Measurements from ENCODE around the gene TRIM36. TPM values are rescaled to one million over a fixed set of nuclear protein-coding genes. Genes with fewer than 3 reads are reported as not detected.

TRIM36 gene
- total RNA-seq, 1 donor from 2014 or later: 4.4 TPM

DNA sequence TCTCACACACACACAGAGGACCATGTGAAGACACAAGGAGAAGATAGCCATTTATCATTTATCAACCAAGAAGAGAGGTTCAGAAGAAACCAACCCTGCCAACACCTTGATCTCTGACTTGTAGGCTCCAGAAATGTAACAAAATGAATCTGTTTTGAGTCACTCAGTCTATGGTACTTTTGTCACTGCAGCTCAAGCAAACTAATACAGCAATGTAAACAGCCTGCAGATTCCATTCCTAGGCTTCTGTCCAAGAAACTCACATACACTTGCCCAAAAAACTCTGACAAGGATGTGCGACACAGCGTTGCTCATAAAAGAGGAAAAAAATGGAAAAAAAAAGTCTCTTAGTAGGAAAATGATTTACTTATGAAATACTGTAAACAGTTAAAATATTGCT, 33.4 kb downstream of the TRIM36 start:
- Histone ChIP-seq H3K9me3 (ENCODE audit: insufficient read depth, low read depth, low read length) (no peaks in the 10 kb centered on the region), H3K4me3 (ENCODE audit: insufficient read depth, low read depth, low read length) (no peak overlapping the region), H3K4me1 (ENCODE audit: insufficient read depth, low read length) (no peaks in the 10 kb centered on the region), H3K36me3 (ENCODE audit: insufficient read depth, low read length) (no peaks in the 10 kb centered on the region), H4K20me1 (ENCODE audit: insufficient read depth, low read length) (no peaks in the 10 kb centered on the region), H3K27ac (ENCODE audit: low read depth, low read length) (no peak overlapping the region), H3K9ac (ENCODE audit: low read length) (no peak overlapping the region), H3K4me2 (ENCODE audit: low read length) (no peak overlapping the region), H2AFZ (ENCODE audit: low read depth, low read length) (no peak overlapping the region), H3K27me3 (ENCODE audit: insufficient read depth, low read length) (no peaks in the 10 kb centered on the region), H3K79me2 (ENCODE audit: insufficient read depth, low read length) (no peaks in the 10 kb centered on the region)
- no peak overlapping the region for H3K27ac Mint-ChIP-seq (ENCODE audit: unreplicated experiment)
- H3K27me3 Mint-ChIP-seq (ENCODE audit: low read depth, unreplicated experiment): no peaks in the 10 kb centered on the region
- no peaks in the 10 kb centered on the region for H3K4me1 Mint-ChIP-seq (ENCODE audit: low read depth, unreplicated experiment)
- H3K36me3 Mint-ChIP-seq (ENCODE audit: low read depth, unreplicated experiment): peaks cover 3% of the 10 kb centered on the region
- H3K4me3 Mint-ChIP-seq (ENCODE audit: unreplicated experiment): no peak overlapping the region
- TF ChIP-seq EZH2 (IDR thresholded peaks at IDR 0.05; ENCODE audit: insufficient read depth, low read length): no peak
- TF ChIP-seq, protein P1, sequence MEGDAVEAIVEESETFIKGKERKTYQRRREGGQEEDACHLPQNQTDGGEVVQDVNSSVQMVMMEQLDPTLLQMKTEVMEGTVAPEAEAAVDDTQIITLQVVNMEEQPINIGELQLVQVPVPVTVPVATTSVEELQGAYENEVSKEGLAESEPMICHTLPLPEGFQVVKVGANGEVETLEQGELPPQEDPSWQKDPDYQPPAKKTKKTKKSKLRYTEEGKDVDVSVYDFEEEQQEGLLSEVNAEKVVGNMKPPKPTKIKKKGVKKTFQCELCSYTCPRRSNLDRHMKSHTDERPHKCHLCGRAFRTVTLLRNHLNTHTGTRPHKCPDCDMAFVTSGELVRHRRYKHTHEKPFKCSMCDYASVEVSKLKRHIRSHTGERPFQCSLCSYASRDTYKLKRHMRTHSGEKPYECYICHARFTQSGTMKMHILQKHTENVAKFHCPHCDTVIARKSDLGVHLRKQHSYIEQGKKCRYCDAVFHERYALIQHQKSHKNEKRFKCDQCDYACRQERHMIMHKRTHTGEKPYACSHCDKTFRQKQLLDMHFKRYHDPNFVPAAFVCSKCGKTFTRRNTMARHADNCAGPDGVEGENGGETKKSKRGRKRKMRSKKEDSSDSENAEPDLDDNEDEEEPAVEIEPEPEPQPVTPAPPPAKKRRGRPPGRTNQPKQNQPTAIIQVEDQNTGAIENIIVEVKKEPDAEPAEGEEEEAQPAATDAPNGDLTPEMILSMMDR (IDR thresholded peaks at IDR 0.05; ENCODE audit: insufficient read depth, low read depth, low read length): no peak
- DNase-seq (ENCODE audit: low read depth) (no peak), FAIRE-seq (no peak)
- no peaks in the 10 kb centered on the region for H3K9me3 Mint-ChIP-seq (ENCODE audit: unreplicated experiment)

DNA sequence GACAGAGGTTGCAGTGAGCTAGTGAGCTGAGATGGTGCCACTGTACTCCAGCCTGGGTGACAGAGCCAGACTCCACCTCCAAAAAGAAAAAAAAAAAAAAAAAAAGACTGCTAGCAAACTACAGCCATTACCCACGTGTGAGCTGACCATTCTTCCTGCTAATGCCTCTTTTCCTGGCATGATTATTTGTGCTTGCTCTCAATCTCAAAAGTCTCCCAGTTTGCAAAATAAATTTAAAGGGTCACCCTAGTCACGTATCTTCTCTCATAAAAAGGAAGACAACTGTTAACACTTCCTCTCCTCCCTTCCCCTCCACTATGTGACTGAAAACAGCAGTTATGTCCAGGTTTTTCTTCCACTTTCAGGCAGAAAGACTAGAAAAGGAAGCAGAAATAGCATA, 37.2 kb downstream of the TRIM36 start:
- H3K79me2 ChIP-seq (ENCODE audit: insufficient read depth, low read length): no peaks in the 10 kb centered on the region
- no peaks in the 10 kb centered on the region for H3K9me3 ChIP-seq (ENCODE audit: insufficient read depth, low read depth, low read length)
- H3K9ac ChIP-seq (ENCODE audit: low read length): no peak overlapping the region
- TF ChIP-seq, protein P1 (IDR thresholded peaks at IDR 0.05; ENCODE audit: insufficient read depth, low read depth, low read length): no peak
- TF ChIP-seq EZH2 (IDR thresholded peaks at IDR 0.05; ENCODE audit: insufficient read depth, low read length): no peak
- FAIRE-seq: no peak
- H3K4me2 ChIP-seq (ENCODE audit: low read length): no peak overlapping the region
- Mint-ChIP-seq H3K36me3 (ENCODE audit: low read depth, unreplicated experiment) (peaks cover 2% of the 10 kb centered on the region), H3K4me3 (ENCODE audit: unreplicated experiment) (no peak overlapping the region), H3K4me1 (ENCODE audit: low read depth, unreplicated experiment) (no peaks in the 10 kb centered on the region), H3K27ac (ENCODE audit: unreplicated experiment) (no peak overlapping the region), H3K27me3 (ENCODE audit: low read depth, unreplicated experiment) (no peaks in the 10 kb centered on the region), H3K9me3 (ENCODE audit: unreplicated experiment) (no peaks in the 10 kb centered on the region)
- H3K27me3 ChIP-seq (ENCODE audit: insufficient read depth, low read length): no peaks in the 10 kb centered on the region
- H3K27ac ChIP-seq (ENCODE audit: low read depth, low read length): no peak overlapping the region
- no peaks in the 10 kb centered on the region for H4K20me1 ChIP-seq (ENCODE audit: insufficient read depth, low read length)
- H2AFZ ChIP-seq (ENCODE audit: low read depth, low read length): no peak overlapping the region
- no peak overlapping the region for H3K4me3 ChIP-seq (ENCODE audit: insufficient read depth, low read depth, low read length)
- no peaks in the 10 kb centered on the region for H3K4me1 ChIP-seq (ENCODE audit: insufficient read depth, low read length)
- no peak for DNase-seq (ENCODE audit: low read depth)
- H3K36me3 ChIP-seq (ENCODE audit: insufficient read depth, low read length): no peaks in the 10 kb centered on the region

- Histone ChIP-seq H3K27ac (ENCODE audit: low read depth, low read length) (no peak overlapping the region), H3K36me3 (ENCODE audit: insufficient read depth, low read length) (no peaks in the 10 kb centered on the region), H3K4me3 (ENCODE audit: insufficient read depth, low read depth, low read length) (no peak overlapping the region), H3K79me2 (ENCODE audit: insufficient read depth, low read length) (no peaks in the 10 kb centered on the region), H3K27me3 (ENCODE audit: insufficient read depth, low read length) (no peaks in the 10 kb centered on the region), H2AFZ (ENCODE audit: low read depth, low read length) (no peak overlapping the region), H3K9ac (ENCODE audit: low read length) (no peak overlapping the region), H3K4me1 (ENCODE audit: insufficient read depth, low read length) (no peaks in the 10 kb centered on the region), H3K4me2 (ENCODE audit: low read length) (no peak overlapping the region), H4K20me1 (ENCODE audit: insufficient read depth, low read length) (no peaks in the 10 kb centered on the region), H3K9me3 (ENCODE audit: insufficient read depth, low read depth, low read length) (no peaks in the 10 kb centered on the region)
- Mint-ChIP-seq H3K9me3 (ENCODE audit: unreplicated experiment) (no peaks in the 10 kb centered on the region), H3K27ac (ENCODE audit: unreplicated experiment) (no peak overlapping the region), H3K27me3 (ENCODE audit: low read depth, unreplicated experiment) (no peaks in the 10 kb centered on the region), H3K36me3 (ENCODE audit: low read depth, unreplicated experiment) (no peaks in the 10 kb centered on the region), H3K4me1 (ENCODE audit: low read depth, unreplicated experiment) (no peaks in the 10 kb centered on the region), H3K4me3 (ENCODE audit: unreplicated experiment) (no peak overlapping the region)
- TF ChIP-seq, protein P1 (IDR thresholded peaks at IDR 0.05; ENCODE audit: insufficient read depth, low read depth, low read length): no peak
- no peak for TF ChIP-seq EZH2 (IDR thresholded peaks at IDR 0.05; ENCODE audit: insufficient read depth, low read length)
- no peak for DNase-seq (ENCODE audit: low read depth)
- no peak for FAIRE-seq
Measured at GRCh38 chr5:115126303-115126702, 43.4 kb downstream of the TRIM36 start.

All from astrocyte (in vitro differentiated cells and primary cell).